WI38 (cell line): ENCODE data around the gene BORCS6.

ENCODE experiments used
- H3K4me3 ChIP-seq: 2 replicates; pipeline ENCODE4 v1.5.1; 2011; ENCODE audit warnings: low read depth, mild to moderate bottlenecking, control low read depth, low read length
- CTCF ChIP-seq: IDR thresholded peaks from 2 replicates; pipeline ENCODE4 v1.5.1; 2012; ENCODE audit warnings: low read depth, mild to moderate bottlenecking, control low read depth, low read length

BORCS6 gene

GRCh38 chr17:8141045-8141444 lies 48.9 kb downstream of the BORCS6 start:
- no peak for TF ChIP-seq CTCF
- no peak overlapping the region for H3K4me3 ChIP-seq

DNA sequence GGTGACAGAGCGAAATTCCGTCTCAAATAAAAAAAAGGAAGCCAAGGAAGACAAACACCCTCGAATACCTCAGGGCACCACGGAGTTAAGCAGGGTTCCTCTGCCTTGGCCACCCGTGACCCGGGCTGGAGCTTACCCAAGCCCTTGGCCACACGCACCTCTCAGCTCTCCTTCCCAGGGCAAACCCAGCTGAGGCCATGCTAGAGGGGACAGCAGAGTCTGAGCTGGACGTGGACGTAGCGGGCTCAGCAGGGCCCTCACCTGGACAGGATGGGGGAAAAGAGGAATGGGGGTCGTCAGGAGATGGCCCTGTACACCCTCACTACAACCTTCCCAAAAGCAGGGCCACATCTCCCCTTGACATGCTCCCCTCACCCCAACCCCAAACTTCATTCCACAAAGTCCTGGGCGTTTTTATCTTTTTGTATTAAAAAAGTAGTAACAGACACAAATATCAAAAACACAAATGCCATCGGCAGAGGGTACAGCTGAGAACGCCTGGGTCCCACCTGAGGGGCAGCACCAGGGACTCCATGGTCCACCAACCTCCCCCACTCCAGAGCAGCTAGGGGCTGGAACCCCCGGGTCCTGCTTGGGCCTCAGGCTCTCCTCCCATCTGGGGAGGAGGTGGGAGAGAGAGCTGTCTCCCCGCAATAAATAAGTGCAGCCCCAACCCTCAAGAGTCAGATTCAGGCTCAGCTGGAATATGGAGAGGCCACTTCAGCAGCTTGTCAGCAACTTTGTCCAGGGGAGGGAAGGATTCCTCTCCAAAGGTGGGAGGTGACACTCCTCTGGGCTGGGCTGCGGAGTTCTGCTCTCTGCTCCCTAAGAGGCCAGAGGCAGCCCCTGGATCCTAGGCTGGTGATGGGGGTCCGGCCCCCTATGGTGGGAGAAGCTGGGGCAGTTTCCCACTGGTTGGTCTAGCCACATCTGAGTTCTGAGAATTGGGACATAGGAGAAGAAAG lies 49.6 kb downstream of the BORCS6 start:
- H3K4me3 ChIP-seq, result no peak overlapping the region
- TF ChIP-seq CTCF, result no peak

DNA sequence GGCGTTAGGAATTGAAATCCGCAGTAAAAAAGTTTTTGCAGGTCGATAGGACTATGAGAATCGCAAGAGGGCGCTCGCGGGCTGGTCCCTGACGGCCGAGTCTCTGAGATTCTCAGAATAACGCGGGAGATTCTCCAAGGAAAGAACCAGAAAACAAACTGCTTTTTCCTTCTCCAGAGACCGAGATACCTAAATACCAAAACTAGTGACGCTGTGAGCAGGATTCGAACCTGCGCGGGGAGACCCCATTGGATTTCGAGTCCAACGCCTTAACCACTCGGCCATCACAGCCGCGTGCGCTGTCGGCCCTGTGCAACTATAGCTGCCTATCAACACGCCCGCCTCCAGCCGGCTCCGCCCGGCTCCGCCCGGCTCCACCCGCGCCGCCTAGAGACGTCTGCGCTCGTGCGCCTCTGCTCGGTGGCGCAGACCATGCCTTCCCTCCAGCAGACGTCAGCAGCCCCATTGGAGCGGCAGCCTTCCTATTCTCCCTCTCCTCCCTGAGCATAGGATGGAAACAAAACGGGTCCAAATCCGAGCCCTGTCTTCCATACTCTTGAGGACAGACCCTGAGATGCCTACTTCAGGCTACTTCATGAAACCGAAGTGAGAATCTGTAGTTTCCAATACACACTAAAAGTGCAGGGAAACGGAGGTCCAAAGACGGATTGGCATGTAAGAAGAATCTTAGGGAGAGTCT lies 51.2 kb downstream of the BORCS6 start:
- peak; percentile 73 for TF ChIP-seq CTCF
- peak overlapping the region; percentile 58 for H3K4me3 ChIP-seq

DNA sequence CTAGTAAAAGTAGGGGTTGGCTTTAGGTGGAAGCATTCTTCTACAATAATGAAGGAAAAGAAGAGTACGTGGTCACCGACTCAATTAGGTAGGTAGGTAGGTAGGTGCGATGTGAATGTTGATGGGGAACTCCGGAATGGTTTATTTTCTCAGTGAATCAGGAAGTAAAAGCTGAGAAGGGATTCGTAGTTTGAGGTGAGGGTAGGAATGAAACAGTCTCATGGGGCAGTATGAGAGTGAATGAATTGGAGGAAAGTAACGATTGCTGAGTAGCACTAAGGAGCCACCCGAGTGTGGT lies 51.7 kb downstream of the BORCS6 start:
- no peak for TF ChIP-seq CTCF
- H3K4me3 ChIP-seq, result peak overlapping the region; percentile 58
